IMR-90 (cell line): ENCODE data around the gene CNKSR2. TPM values are rescaled to one million over a fixed set of nuclear protein-coding genes. Genes with fewer than 3 reads are reported as not detected.

Source experiments
- ATAC-seq: fragments of 200-7000 bp; cut with Tn5 transposase; 2 replicates; pipeline ENCODE4 v1.9.1; 2020; ENCODE audit warnings: low read depth, mild to moderate bottlenecking, moderate library complexity
- BruUV-seq: library from RNA; stranded (reverse); fragments of 400-500 nt; replicated peaks from 2 replicates; lab custom pipeline; 2021; lab: Mats Ljungman, UMichigan
- CTCF ChIA-PET: fragments of 300-600 bp; formaldehyde crosslinking; extraction: SDS; loops from one replicate; lab custom pipeline; 2021; ENCODE audit warnings: antibody characterized with exemption; lab: Yijun Ruan, JAX
- POLR2A ChIA-PET: fragments of 300-600 bp; sonication (Branson Sonifier 250); formaldehyde crosslinking; loops from one replicate; lab custom pipeline; 2022; ENCODE audit warnings: antibody characterized with exemption; ENCODE audit not compliant: unreplicated experiment; lab: Charles Lee
- DNase-seq: peaks from one replicate; pipeline ENCODE4 v3.0.0; 2013
- H2AFZ ChIP-seq: replicated peaks from 2 replicates; pipeline ENCODE3; 2013; ENCODE audit warnings: low read length, mild to moderate bottlenecking; ENCODE audit not compliant: poor library complexity
- H2AK5ac ChIP-seq: 2 replicates; pipeline ENCODE4 v1.6.1; 2013; ENCODE audit warnings: low read depth, low read length, inconsistent platforms
- H2AK9ac ChIP-seq: replicated peaks from 2 replicates; pipeline ENCODE3; 2013; ENCODE audit warnings: mild to moderate bottlenecking, low read depth, low read length, moderate library complexity; ENCODE audit not compliant: poor library complexity
- H2BK120ac ChIP-seq: 2 replicates; pipeline ENCODE4 v1.6.1; 2013; ENCODE audit warnings: low read depth, low read length, inconsistent platforms
- H2BK15ac ChIP-seq: 3 replicates; pipeline ENCODE4 v1.6.1; 2013; ENCODE audit warnings: low read depth, low read length, inconsistent platforms
- H2BK20ac ChIP-seq: 2 replicates; pipeline ENCODE4 v1.6.1; 2013; ENCODE audit warnings: low read depth, mild to moderate bottlenecking, inconsistent platforms, low read length, moderate library complexity
- H2BK5ac ChIP-seq: 2 replicates; pipeline ENCODE4 v1.6.1; 2013; ENCODE audit warnings: mild to moderate bottlenecking, low read depth, low read length, inconsistent platforms; ENCODE audit not compliant: poor library complexity, severe bottlenecking
- H3K14ac ChIP-seq: replicated peaks from 2 replicates; pipeline ENCODE4 v1.6.1; 2013; ENCODE audit warnings: low read depth, low read length, inconsistent platforms
- H3K18ac ChIP-seq: 2 replicates; pipeline ENCODE4 v1.6.1; 2013; ENCODE audit warnings: low read depth, low read length, control low read depth
- H3K23ac ChIP-seq: 2 replicates; pipeline ENCODE4 v1.6.1; 2013; ENCODE audit warnings: low read depth, low read length, inconsistent platforms
- H3K27ac ChIP-seq: 2 replicates; pipeline ENCODE4 v1.5.1; 2013; ENCODE audit warnings: mild to moderate bottlenecking, control low read depth, low read length; ENCODE audit not compliant: insufficient read depth
- H3K27me3 ChIP-seq: 2 replicates; pipeline ENCODE4 v1.6.1; 2013; ENCODE audit warnings: low read length; ENCODE audit not compliant: control insufficient read depth, insufficient read depth
- H3K36me3 ChIP-seq: 2 replicates; pipeline ENCODE4 v1.6.1; 2013; ENCODE audit warnings: low read length, mixed read lengths; ENCODE audit not compliant: control insufficient read depth, insufficient read depth
- H3K4ac ChIP-seq: 2 replicates; pipeline ENCODE4 v1.6.1; 2013; ENCODE audit warnings: low read depth, low read length, inconsistent platforms
- H3K4me1 ChIP-seq: 2 replicates; pipeline ENCODE4 v1.6.1; 2013; ENCODE audit warnings: low read length, mixed read lengths; ENCODE audit not compliant: control insufficient read depth, insufficient read depth
- H3K4me2 ChIP-seq: 2 replicates; pipeline ENCODE4 v1.6.1; 2013; ENCODE audit warnings: low read depth, mild to moderate bottlenecking, control low read depth, low read length, moderate library complexity
- H3K4me3 ChIP-seq: 2 replicates; pipeline ENCODE4 v1.5.1; 2013; ENCODE audit warnings: low read depth, mild to moderate bottlenecking, control low read depth, low read length, moderate library complexity; ENCODE audit not compliant: insufficient read depth
- H3K56ac ChIP-seq: 2 replicates; pipeline ENCODE4 v1.6.1; 2013; ENCODE audit warnings: low read length, inconsistent platforms; ENCODE audit not compliant: insufficient read depth; ENCODE audit errors: extremely low read depth
- H3K79me1 ChIP-seq, 2 experiments: 2 replicates each; pipeline ENCODE4 v1.6.1; 2013; ENCODE audit warnings: low read length in 2 of 2, inconsistent platforms in 1 of 2, low read depth in 1 of 2
- H3K9ac ChIP-seq: 2 replicates; pipeline ENCODE4 v1.6.1; 2013; ENCODE audit warnings: low read depth, low read length, control low read depth
- H3K9me1 ChIP-seq: 2 replicates; pipeline ENCODE4 v1.6.1; 2013; ENCODE audit warnings: low read length, inconsistent platforms; ENCODE audit not compliant: insufficient read depth
- H3K9me3 ChIP-seq: 2 replicates; pipeline ENCODE4 v1.6.1; 2013; ENCODE audit warnings: low read length; ENCODE audit not compliant: control insufficient read depth, insufficient read depth
- H4K20me1 ChIP-seq: 2 replicates; pipeline ENCODE4 v1.6.1; 2013; ENCODE audit warnings: low read length, inconsistent platforms; ENCODE audit not compliant: insufficient read depth
- H4K5ac ChIP-seq: 2 replicates; pipeline ENCODE4 v1.6.1; 2013; ENCODE audit warnings: mild to moderate bottlenecking, low read depth, low read length, control low read depth
- H4K8ac ChIP-seq, 2 experiments: 2 replicates each; pipeline ENCODE4 v1.6.1; 2013; ENCODE audit warnings: low read depth in 2 of 2, low read length in 2 of 2, control low read depth in 1 of 2, inconsistent platforms in 1 of 2
- H4K91ac ChIP-seq: 2 replicates; pipeline ENCODE4 v1.6.1; 2013; ENCODE audit warnings: low read depth, low read length, inconsistent platforms; ENCODE audit not compliant: insufficient read depth
- CEBPB ChIP-seq: IDR thresholded peaks from 2 replicates; pipeline ENCODE4 v1.6.1; 2012; ENCODE audit warnings: low read depth, low read length, improper control_type of control experiment
- CHD1 ChIP-seq: IDR thresholded peaks from 2 replicates; pipeline ENCODE4 v1.6.1; 2012; ENCODE audit warnings: low read depth, low read length, improper control_type of control experiment
- FOS ChIP-seq: fragments of 150-350 bp; IDR thresholded peaks from 2 replicates; pipeline ENCODE4 v1.6.1; 2016; ENCODE audit warnings: low read depth, low read length
- MAZ ChIP-seq: IDR thresholded peaks from 2 replicates; pipeline ENCODE4 v1.6.1; 2012; ENCODE audit warnings: low read depth, mild to moderate bottlenecking, low read length, improper control_type of control experiment, moderate library complexity, borderline replicate concordance
- MXI1 ChIP-seq: IDR thresholded peaks from 2 replicates; pipeline ENCODE4 v1.6.1; 2012; ENCODE audit warnings: low read depth, mild to moderate bottlenecking, low read length, moderate library complexity, borderline replicate concordance
- POLR2A ChIP-seq: IDR thresholded peaks from 2 replicates; pipeline ENCODE4 v1.6.1; 2012; ENCODE audit warnings: mild to moderate bottlenecking, low read depth, low read length
- RAD21 ChIP-seq: IDR thresholded peaks from 2 replicates; pipeline ENCODE4 v1.6.1; 2012; ENCODE audit warnings: low read length, improper control_type of control experiment
- WGBS, 2 experiments: methylation state at CpG; one replicate each; pipeline versions ENCODE4 v1.1.5 to v1.1.7; 2013; ENCODE audit warnings: missing lambda C conversion rate in 2 of 2; ENCODE audit not compliant: insufficient read length in 1 of 2; ENCODE audit errors: extremely low coverage in 2 of 2; 5-methylcytosine and 5-hydroxymethylcytosine counted together
- dilution Hi-C: fragments of 300-500 bp; cut with HindIII; formaldehyde crosslinking; loops from one replicate; pipeline ENCODE4 v1.14.3; 2018; ENCODE audit warnings: low sequenced_read_pairs; ENCODE audit not compliant: unreplicated experiment
- in situ Hi-C: fragments of 300-500 bp; cut with MboI; formaldehyde crosslinking; loops from 3 replicates; pipeline ENCODE4 v1.14.3; 2019; ENCODE audit warnings: low sequenced_read_pairs, inconsistent platforms, mixed read lengths
- intact Hi-C: fragments of 100-400 bp; cut with micrococcal nuclease; formaldehyde crosslinking; loops from 2 replicates; pipeline ENCODE4 v1.10.0; 2022
- polyA plus RNA-seq, 3 experiments: library from polyadenylated mRNA; depleted of rRNA; stranded (reverse); fragments of >200 nt; gene quantifications; 2 replicates each; pipeline ENCODE4 v1.2.3, GENCODE V29; 2012; ENCODE audit warnings: low replicate concordance in 1 of 3
- total RNA-seq: library from RNA; depleted of rRNA; stranded (reverse); fragments of >200 nt; gene quantifications from 2 replicates; pipeline ENCODE4 v1.2.3, GENCODE V29; 2012
- TF ChIP-seq, protein P1 (sequence below): fragments of 150-350 bp; IDR thresholded peaks from 2 replicates; pipeline ENCODE4 v1.6.1; 2017; ENCODE audit warnings: mild to moderate bottlenecking, antibody characterized with exemption, low read length, low read depth
- TF ChIP-seq, protein P2 (sequence below): fragments of 150-350 bp; IDR thresholded peaks from 2 replicates; pipeline ENCODE4 v1.6.1; 2016; ENCODE audit warnings: low read depth, mild to moderate bottlenecking, low read length, moderate library complexity, borderline replicate concordance

Gene CNKSR2
- total and polyA plus RNA-seq, 2 of the 4 experiments (the other 2 are of a cell fraction) = 0.14 to 0.90 TPM

DNA sequence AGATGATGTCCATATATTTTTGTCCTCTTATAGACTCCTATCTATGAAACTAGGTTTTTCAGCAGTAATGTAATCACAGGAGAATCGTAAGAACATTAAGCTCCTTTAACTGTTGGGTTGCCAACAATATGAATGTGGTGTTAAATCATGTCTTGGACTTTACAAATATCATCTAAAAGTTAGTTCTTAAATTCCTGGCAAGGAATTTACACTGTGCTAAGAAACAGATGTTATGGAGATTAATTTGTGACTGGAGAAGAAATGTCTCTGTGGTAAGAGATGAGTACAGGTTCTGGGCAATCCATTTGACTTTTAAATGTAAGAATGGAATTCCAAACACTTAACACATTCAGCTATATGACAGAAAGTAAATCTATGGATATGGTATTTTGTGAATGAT, 34.6 kb downstream of the CNKSR2 start:
- Histone ChIP-seq H3K9me3 (no peaks in the 10 kb centered on the region), H3K4me1 (no peaks in the 10 kb centered on the region), H3K4me2 (no peak overlapping the region), H3K56ac (no peak overlapping the region), H3K27me3 (no peaks in the 10 kb centered on the region), H3K23ac (no peak overlapping the region), H2AK5ac (no peak overlapping the region), H3K18ac (no peak overlapping the region), H4K20me1 (no peaks in the 10 kb centered on the region), H2BK120ac (no peak overlapping the region), H3K9me1 (no peaks in the 10 kb centered on the region), H3K14ac (no peak overlapping the region), H4K5ac (no peak overlapping the region), H3K9ac (no peak overlapping the region), H2BK15ac (no peak overlapping the region), H4K8ac (no peak overlapping the region), H4K91ac (no peak overlapping the region), H3K4me3 (no peak overlapping the region), H3K4ac (no peak overlapping the region), H2BK5ac (no peak overlapping the region), H2AK9ac (no peak overlapping the region), H2AFZ (no peak overlapping the region), H3K27ac (no peak overlapping the region), H3K36me3 (no peaks in the 10 kb centered on the region), H3K79me1 (no peaks in the 10 kb centered on the region), H2BK20ac (no peak overlapping the region)
- WGBS, 2 experiments = no CpG with 5 or more reads among the region's 1 CpG
- ChIA-PET CTCF (interaction anchor here (1.0 kb wide), 1 partner anchor 25 kb away, joined by 3 read pairs; no protein-coding TSS in a partner anchor), POLR2A (no interaction called here)
- intact Hi-C loops (no loop called here), in situ Hi-C loops (no loop called here), dilution Hi-C loops (no loop called here)
- TF ChIP-seq POLR2A = no peak
- TF ChIP-seq CHD1 = no peak
- TF ChIP-seq, protein P1, sequence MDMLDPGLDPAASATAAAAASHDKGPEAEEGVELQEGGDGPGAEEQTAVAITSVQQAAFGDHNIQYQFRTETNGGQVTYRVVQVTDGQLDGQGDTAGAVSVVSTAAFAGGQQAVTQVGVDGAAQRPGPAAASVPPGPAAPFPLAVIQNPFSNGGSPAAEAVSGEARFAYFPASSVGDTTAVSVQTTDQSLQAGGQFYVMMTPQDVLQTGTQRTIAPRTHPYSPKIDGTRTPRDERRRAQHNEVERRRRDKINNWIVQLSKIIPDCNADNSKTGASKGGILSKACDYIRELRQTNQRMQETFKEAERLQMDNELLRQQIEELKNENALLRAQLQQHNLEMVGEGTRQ = no peak
- no peak for TF ChIP-seq MXI1
- TF ChIP-seq, protein P2, sequence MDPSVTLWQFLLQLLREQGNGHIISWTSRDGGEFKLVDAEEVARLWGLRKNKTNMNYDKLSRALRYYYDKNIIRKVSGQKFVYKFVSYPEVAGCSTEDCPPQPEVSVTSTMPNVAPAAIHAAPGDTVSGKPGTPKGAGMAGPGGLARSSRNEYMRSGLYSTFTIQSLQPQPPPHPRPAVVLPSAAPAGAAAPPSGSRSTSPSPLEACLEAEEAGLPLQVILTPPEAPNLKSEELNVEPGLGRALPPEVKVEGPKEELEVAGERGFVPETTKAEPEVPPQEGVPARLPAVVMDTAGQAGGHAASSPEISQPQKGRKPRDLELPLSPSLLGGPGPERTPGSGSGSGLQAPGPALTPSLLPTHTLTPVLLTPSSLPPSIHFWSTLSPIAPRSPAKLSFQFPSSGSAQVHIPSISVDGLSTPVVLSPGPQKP = no peak
- TF ChIP-seq CEBPB = no peak
- no peak for TF ChIP-seq FOS
- no peak for TF ChIP-seq RAD21
- no peak for TF ChIP-seq MAZ
- ATAC-seq (no peak), DNase-seq (no peak)
- BruUV-seq = no TSS peak
